SK-N-SH (cell line): ENCODE data around the gene ADK. TPM values are rescaled to one million over a fixed set of nuclear protein-coding genes. Genes with fewer than 3 reads are reported as not detected.

Source experiments
- CTCF ChIA-PET: fragments of 300-600, 350-600 bp; formaldehyde crosslinking; extraction: SDS; loops from one replicate; lab custom pipeline; 2021; lab: Yijun Ruan, JAX
- POLR2A ChIA-PET: fragments of 350-600 bp; sonication (Branson Sonifier 250); formaldehyde crosslinking; extraction: SDS; loops from one replicate; lab custom pipeline; 2020; ENCODE audit warnings: antibody characterized with exemption, inconsistent platforms; lab: Yijun Ruan, JAX
- DNase-seq: peaks from one replicate; pipeline ENCODE4 v3.0.0; 2012
- H2AFZ ChIP-seq: fragments of 200-600 bp; sonication (generic); 2 replicates; pipeline ENCODE4 v1.8.1; 2016; ENCODE audit warnings: antibody characterized with exemption, mild to moderate bottlenecking, low read depth
- H3F3A ChIP-seq: fragments of 200-600 bp; sonication (generic); replicated peaks from 2 replicates; pipeline ENCODE3; 2016; ENCODE audit warnings: antibody characterized with exemption, mild to moderate bottlenecking; ENCODE audit not compliant: insufficient read depth
- H3K27ac ChIP-seq, 2 experiments: fragments of 200-500 bp in 1 of 2; fragments of 200-600 bp in 1 of 2; sonication (Bioruptor generic) in 1 of 2; sonication (generic), shearing (Covaris generic) in 1 of 2; 2 replicates each; pipeline versions ENCODE4 v1.5.1 to v1.6.1; 2014 to 2016; ENCODE audit warnings: low read depth in 2 of 2, inconsistent platforms in 1 of 2, low read length in 1 of 2, mild to moderate bottlenecking in 1 of 2, mixed read lengths in 1 of 2
- H3K27me3 ChIP-seq: fragments of 200-600 bp; sonication (generic), shearing (Covaris generic); 2 replicates; pipeline ENCODE4 v1.6.1; 2016; ENCODE audit warnings: mixed run types; ENCODE audit not compliant: insufficient read depth
- H3K36me3 ChIP-seq, 2 experiments: fragments of 200-500 bp in 1 of 2; fragments of 200-600 bp in 1 of 2; sonication (Bioruptor generic) in 1 of 2; sonication (generic) in 1 of 2; replicated peaks in 1 of 2; 2 replicates each; pipeline versions ENCODE3 to v1.5.1; 2014 to 2016; ENCODE audit warnings: low read length in 1 of 2, mild to moderate bottlenecking in 1 of 2; ENCODE audit not compliant: insufficient read depth in 2 of 2, control insufficient read depth in 1 of 2
- H3K4me1 ChIP-seq, 2 experiments: fragments of 200-500 bp in 1 of 2; fragments of 200-600 bp in 1 of 2; sonication (Bioruptor generic) in 1 of 2; sonication (generic), shearing (Covaris generic) in 1 of 2; 2 replicates each; pipeline versions ENCODE4 v1.5.1 to v1.6.1; 2014 to 2016; ENCODE audit warnings: low read depth in 1 of 2, low read length in 1 of 2, mixed run types in 1 of 2; ENCODE audit not compliant: insufficient read depth in 2 of 2, control insufficient read depth in 1 of 2
- H3K4me2 ChIP-seq: fragments of 200-600 bp; sonication (generic), shearing (Covaris generic); 2 replicates; pipeline ENCODE4 v1.6.1; 2017; ENCODE audit warnings: mixed run types
- H3K4me3 ChIP-seq, 2 experiments: fragments of 200-500 bp in 1 of 2; fragments of 200-600 bp in 1 of 2; sonication (Bioruptor generic) in 1 of 2; sonication (generic), shearing (Covaris generic) in 1 of 2; 2 replicates each; pipeline versions ENCODE4 v1.5.1 to v1.8.1; 2014 to 2016; ENCODE audit warnings: low read depth in 2 of 2, inconsistent platforms in 1 of 2, low read length in 1 of 2, mild to moderate bottlenecking in 1 of 2, mixed read lengths in 1 of 2, moderate library complexity in 1 of 2
- H3K79me2 ChIP-seq: fragments of 200-600 bp; sonication (generic); 2 replicates; pipeline ENCODE4 v1.8.1; 2017; ENCODE audit warnings: mild to moderate bottlenecking; ENCODE audit not compliant: insufficient read depth
- H3K9ac ChIP-seq: fragments of 200-600 bp; sonication (generic); 2 replicates; pipeline ENCODE4 v1.6.1; 2017; ENCODE audit warnings: mixed run types
- H3K9me2 ChIP-seq: fragments of 200-600 bp; sonication (generic); 2 replicates; pipeline ENCODE4 v1.6.1; 2017; ENCODE audit warnings: mixed run types
- H3K9me3 ChIP-seq: fragments of 200-600 bp; sonication (generic); 2 replicates; pipeline ENCODE4 v1.6.1; 2017; ENCODE audit warnings: mixed run types, mild to moderate bottlenecking, moderate library complexity
- H4K20me1 ChIP-seq: fragments of 200-600 bp; sonication (generic); 2 replicates; pipeline ENCODE4 v1.6.1; 2017; ENCODE audit warnings: mild to moderate bottlenecking, mixed run types; ENCODE audit not compliant: insufficient read depth
- CHD2 ChIP-seq: fragments of 150-350 bp; IDR thresholded peaks from 2 replicates; pipeline ENCODE4 v1.6.1; 2018; ENCODE audit warnings: low read length; ENCODE audit not compliant: partially characterized antibody
- EZH2phosphoT487 ChIP-seq: fragments of 200-600 bp; sonication (generic); IDR thresholded peaks from 2 replicates; pipeline ENCODE4 v1.6.1; 2017; ENCODE audit warnings: low read depth, mixed run types, mild to moderate bottlenecking, antibody characterized with exemption, moderate library complexity, borderline replicate concordance
- FOSL2 ChIP-seq: IDR thresholded peaks from 2 replicates; pipeline ENCODE4 v1.4.0; 2012; ENCODE audit warnings: low read depth, mild to moderate bottlenecking, moderate library complexity, borderline replicate concordance
- FOXJ3 ChIP-seq: sonication (generic); formaldehyde crosslinking; IDR thresholded peaks from 2 replicates; pipeline ENCODE4 v1.5.1; 2020; ENCODE audit warnings: mild to moderate bottlenecking, missing genetic modification reagents
- GABPA ChIP-seq: IDR thresholded peaks from 2 replicates; pipeline ENCODE4 v1.4.0; 2012; ENCODE audit warnings: low read depth, mild to moderate bottlenecking
- MEF2A ChIP-seq: IDR thresholded peaks from 2 replicates; pipeline ENCODE4 v1.4.0; 2012; ENCODE audit warnings: low read depth, borderline replicate concordance
- MXI1 ChIP-seq: IDR thresholded peaks from 2 replicates; pipeline ENCODE4 v1.6.1; 2012; ENCODE audit warnings: mild to moderate bottlenecking, low read depth, low read length, improper control_type of control experiment
- NFIC ChIP-seq: IDR thresholded peaks from 2 replicates; pipeline ENCODE4 v1.4.0; 2012; ENCODE audit warnings: borderline replicate concordance
- NRF1 ChIP-seq: IDR thresholded peaks from 2 replicates; pipeline ENCODE4 v1.6.1; 2012; ENCODE audit warnings: low read depth, mild to moderate bottlenecking, low read length
- RAD21 ChIP-seq: IDR thresholded peaks from 2 replicates; pipeline ENCODE4 v1.6.1; 2012; ENCODE audit warnings: mild to moderate bottlenecking, low read length
- RCOR1 ChIP-seq: fragments of 150-350 bp; IDR thresholded peaks from 2 replicates; pipeline ENCODE4 v1.6.1; 2017; ENCODE audit warnings: antibody characterized with exemption, low read length
- RFX5 ChIP-seq: IDR thresholded peaks from 2 replicates; pipeline ENCODE4 v1.6.1; 2012; ENCODE audit warnings: mild to moderate bottlenecking, improper control_type of control experiment, low read length
- RXRA ChIP-seq: IDR thresholded peaks from 2 replicates; pipeline ENCODE4 v1.4.0; 2012; ENCODE audit warnings: low read depth, mild to moderate bottlenecking, borderline replicate concordance
- SMC3 ChIP-seq: IDR thresholded peaks from 2 replicates; pipeline ENCODE4 v1.6.1; 2012; ENCODE audit warnings: low read depth, low read length, improper control_type of control experiment
- WGBS: methylation state at CpG from one replicate; pipeline ENCODE4 v1.1.6; 2017; ENCODE audit warnings: low lambda C conversion rate; 5-methylcytosine and 5-hydroxymethylcytosine counted together
- polyA plus RNA-seq, 3 experiments: library from polyadenylated mRNA; depleted of rRNA; stranded (reverse); fragments of >200 nt; gene quantifications; 2 replicates each; pipeline ENCODE4 v1.2.3, GENCODE V29; 2012
- TF ChIP-seq, protein P1 (sequence below): IDR thresholded peaks from 2 replicates; pipeline ENCODE4 v1.4.0; 2012; ENCODE audit warnings: low read depth, borderline replicate concordance

Gene ADK
- polyA plus RNA-seq, 1 of the 3 experiments (the other 2 are of a cell fraction): 25.1 TPM

DNA sequence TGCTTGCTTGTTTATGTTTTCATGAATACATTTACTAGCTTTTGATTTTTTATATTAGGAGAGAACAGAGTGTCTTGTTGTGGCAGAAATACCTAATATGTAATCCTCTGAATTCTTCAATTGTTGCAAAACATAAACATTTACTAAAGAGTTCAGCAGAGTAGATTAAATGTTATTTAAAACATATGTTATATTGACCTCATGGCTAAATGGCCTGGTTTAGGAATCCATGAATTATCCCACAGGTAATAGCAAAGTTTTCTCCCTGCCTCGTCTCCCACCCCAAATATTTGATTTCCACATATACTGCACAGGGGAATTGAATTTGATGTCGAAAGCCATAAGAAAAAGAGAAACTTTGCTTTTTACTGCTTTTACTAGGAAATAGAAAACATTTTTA lies 111.8 kb downstream of the ADK start:
- Histone ChIP-seq H3K27me3 (no peaks in the 10 kb centered on the region), H3K79me2 (peaks cover 33% of the 10 kb centered on the region), H3K9ac (no peak overlapping the region), H3F3A (peaks cover 6% of the 10 kb centered on the region), H2AFZ (no peak overlapping the region), H3K4me1 (no peaks in the 10 kb centered on the region; a peak in 1 of 4 replicates), H3K9me2 (no peaks in the 10 kb centered on the region), H3K36me3 (no peaks in the 10 kb centered on the region), H4K20me1 (no peaks in the 10 kb centered on the region), H3K4me2 (no peak overlapping the region), H3K4me3 (no peak overlapping the region), H3K27ac (no peak overlapping the region), H3K9me3 (no peaks in the 10 kb centered on the region)
- ChIA-PET POLR2A (no interaction called here), CTCF (interaction anchor here (1.4 to 1.8 kb wide), 4 partner anchors 19 to 846 kb away, joined by 3 to 6 read pairs (median 5); a partner anchor contains a TSS)
- no peak for TF ChIP-seq FOXJ3 (CRISPR knock-in tag)
- no peak for TF ChIP-seq RCOR1
- no peak for TF ChIP-seq MEF2A
- no peak for TF ChIP-seq NFIC
- TF ChIP-seq EZH2phosphoT487: no peak
- TF ChIP-seq SMC3: no peak
- no peak for TF ChIP-seq CHD2
- TF ChIP-seq RXRA: no peak
- TF ChIP-seq GABPA: no peak
- no peak for TF ChIP-seq RFX5
- WGBS: 97% methylated on average over 2 of the region's 2 CpGs
- no peak for DNase-seq

DNA sequence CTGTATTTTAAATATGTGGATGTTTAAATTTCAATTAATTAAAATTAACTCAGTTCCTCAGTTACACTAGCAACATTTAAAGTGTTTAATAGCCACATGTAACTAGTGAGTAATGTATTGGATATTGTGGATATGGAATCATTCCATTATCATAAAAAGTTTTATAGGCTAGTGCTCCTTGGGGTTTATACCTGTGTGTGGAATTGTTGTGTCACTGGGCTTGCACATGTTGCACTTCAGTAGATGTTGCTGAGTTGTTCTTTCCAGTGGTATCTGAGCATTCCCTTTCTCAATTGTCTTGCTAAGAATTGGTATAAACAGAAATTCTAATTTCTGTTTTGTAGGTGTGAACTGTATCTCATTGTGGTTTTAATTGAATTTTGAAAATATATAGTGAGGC lies 113.0 kb downstream of the ADK start:
- peaks cover 6% of the 10 kb centered on the region for H3F3A ChIP-seq
- POLR2A ChIA-PET: no interaction called here
- H3K36me3 ChIP-seq: no peaks in the 10 kb centered on the region
- CTCF ChIA-PET: interaction anchor here (0.5 to 1.8 kb wide), 3 partner anchors 20 to 834 kb away, joined by 3 to 6 read pairs (median 3); no protein-coding TSS in a partner anchor
- H3K79me2 ChIP-seq: peaks cover 33% of the 10 kb centered on the region
- H3K27ac ChIP-seq: no peak overlapping the region
- H3K27me3 ChIP-seq: no peaks in the 10 kb centered on the region
- H3K9ac ChIP-seq: no peak overlapping the region
- H3K4me3 ChIP-seq: no peak overlapping the region
- no peak for TF ChIP-seq NRF1
- no peak for TF ChIP-seq RAD21
- no peak for TF ChIP-seq SMC3
- no peak for TF ChIP-seq RXRA
- no peak for TF ChIP-seq EZH2phosphoT487
- TF ChIP-seq RFX5: no peak
- no peak for TF ChIP-seq NFIC
- TF ChIP-seq FOSL2: no peak
- TF ChIP-seq, protein P1, sequence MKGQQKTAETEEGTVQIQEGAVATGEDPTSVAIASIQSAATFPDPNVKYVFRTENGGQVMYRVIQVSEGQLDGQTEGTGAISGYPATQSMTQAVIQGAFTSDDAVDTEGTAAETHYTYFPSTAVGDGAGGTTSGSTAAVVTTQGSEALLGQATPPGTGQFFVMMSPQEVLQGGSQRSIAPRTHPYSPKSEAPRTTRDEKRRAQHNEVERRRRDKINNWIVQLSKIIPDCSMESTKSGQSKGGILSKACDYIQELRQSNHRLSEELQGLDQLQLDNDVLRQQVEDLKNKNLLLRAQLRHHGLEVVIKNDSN: no peak
- no peak for TF ChIP-seq RCOR1
- TF ChIP-seq MXI1: no peak
- H3K4me1 ChIP-seq: no peaks in the 10 kb centered on the region
- H4K20me1 ChIP-seq: no peaks in the 10 kb centered on the region
- no peak overlapping the region for H2AFZ ChIP-seq
- H3K4me2 ChIP-seq: no peak overlapping the region
- DNase-seq: no peak
- H3K9me2 ChIP-seq: no peaks in the 10 kb centered on the region
- no peaks in the 10 kb centered on the region for H3K9me3 ChIP-seq
